IMR-90 (cell line): Measurements from ENCODE around the gene BRD1. TPM values are rescaled to one million over a fixed set of nuclear protein-coding genes. Genes with fewer than 3 reads are reported as not detected.

Experiments used
- ATAC-seq: fragments of 200-7000 bp; cut with Tn5 transposase; 2 replicates; pipeline ENCODE4 v1.9.1; 2020; ENCODE audit warnings: low read depth, mild to moderate bottlenecking, moderate library complexity
- BruUV-seq: library from RNA; stranded (reverse); fragments of 400-500 nt; replicated peaks from 2 replicates; lab custom pipeline; 2021; lab: Mats Ljungman, UMichigan
- CTCF ChIA-PET: fragments of 300-600 bp; formaldehyde crosslinking; extraction: SDS; loops from one replicate; lab custom pipeline; 2021; ENCODE audit warnings: antibody characterized with exemption; lab: Yijun Ruan, JAX
- POLR2A ChIA-PET: fragments of 300-600 bp; sonication (Branson Sonifier 250); formaldehyde crosslinking; loops from one replicate; lab custom pipeline; 2022; ENCODE audit warnings: antibody characterized with exemption; ENCODE audit not compliant: unreplicated experiment; lab: Charles Lee
- DNase-seq: peaks from one replicate; pipeline ENCODE4 v3.0.0; 2013
- H2AFZ ChIP-seq: replicated peaks from 2 replicates; pipeline ENCODE3; 2013; ENCODE audit warnings: low read length, mild to moderate bottlenecking; ENCODE audit not compliant: poor library complexity
- H2AK5ac ChIP-seq: 2 replicates; pipeline ENCODE4 v1.6.1; 2013; ENCODE audit warnings: low read depth, low read length, inconsistent platforms
- H2AK9ac ChIP-seq: replicated peaks from 2 replicates; pipeline ENCODE3; 2013; ENCODE audit warnings: mild to moderate bottlenecking, low read depth, low read length, moderate library complexity; ENCODE audit not compliant: poor library complexity
- H2BK120ac ChIP-seq: 2 replicates; pipeline ENCODE4 v1.6.1; 2013; ENCODE audit warnings: low read depth, low read length, inconsistent platforms
- H2BK15ac ChIP-seq: 3 replicates; pipeline ENCODE4 v1.6.1; 2013; ENCODE audit warnings: low read depth, low read length, inconsistent platforms
- H2BK20ac ChIP-seq: 2 replicates; pipeline ENCODE4 v1.6.1; 2013; ENCODE audit warnings: low read depth, mild to moderate bottlenecking, inconsistent platforms, low read length, moderate library complexity
- H2BK5ac ChIP-seq: 2 replicates; pipeline ENCODE4 v1.6.1; 2013; ENCODE audit warnings: mild to moderate bottlenecking, low read depth, low read length, inconsistent platforms; ENCODE audit not compliant: poor library complexity, severe bottlenecking
- H3K14ac ChIP-seq: replicated peaks from 2 replicates; pipeline ENCODE4 v1.6.1; 2013; ENCODE audit warnings: low read depth, low read length, inconsistent platforms
- H3K18ac ChIP-seq: 2 replicates; pipeline ENCODE4 v1.6.1; 2013; ENCODE audit warnings: low read depth, low read length, control low read depth
- H3K23ac ChIP-seq: 2 replicates; pipeline ENCODE4 v1.6.1; 2013; ENCODE audit warnings: low read depth, low read length, inconsistent platforms
- H3K27ac ChIP-seq: 2 replicates; pipeline ENCODE4 v1.5.1; 2013; ENCODE audit warnings: mild to moderate bottlenecking, control low read depth, low read length; ENCODE audit not compliant: insufficient read depth
- H3K27me3 ChIP-seq: 2 replicates; pipeline ENCODE4 v1.6.1; 2013; ENCODE audit warnings: low read length; ENCODE audit not compliant: control insufficient read depth, insufficient read depth
- H3K36me3 ChIP-seq: 2 replicates; pipeline ENCODE4 v1.6.1; 2013; ENCODE audit warnings: low read length, mixed read lengths; ENCODE audit not compliant: control insufficient read depth, insufficient read depth
- H3K4ac ChIP-seq: 2 replicates; pipeline ENCODE4 v1.6.1; 2013; ENCODE audit warnings: low read depth, low read length, inconsistent platforms
- H3K4me1 ChIP-seq: 2 replicates; pipeline ENCODE4 v1.6.1; 2013; ENCODE audit warnings: low read length, mixed read lengths; ENCODE audit not compliant: control insufficient read depth, insufficient read depth
- H3K4me2 ChIP-seq: 2 replicates; pipeline ENCODE4 v1.6.1; 2013; ENCODE audit warnings: low read depth, mild to moderate bottlenecking, control low read depth, low read length, moderate library complexity
- H3K4me3 ChIP-seq: 2 replicates; pipeline ENCODE4 v1.5.1; 2013; ENCODE audit warnings: low read depth, mild to moderate bottlenecking, control low read depth, low read length, moderate library complexity; ENCODE audit not compliant: insufficient read depth
- H3K56ac ChIP-seq: 2 replicates; pipeline ENCODE4 v1.6.1; 2013; ENCODE audit warnings: low read length, inconsistent platforms; ENCODE audit not compliant: insufficient read depth; ENCODE audit errors: extremely low read depth
- H3K79me1 ChIP-seq, 2 experiments: 2 replicates each; pipeline ENCODE4 v1.6.1; 2013; ENCODE audit warnings: low read length in 2 of 2, inconsistent platforms in 1 of 2, low read depth in 1 of 2
- H3K9ac ChIP-seq: 2 replicates; pipeline ENCODE4 v1.6.1; 2013; ENCODE audit warnings: low read depth, low read length, control low read depth
- H3K9me1 ChIP-seq: 2 replicates; pipeline ENCODE4 v1.6.1; 2013; ENCODE audit warnings: low read length, inconsistent platforms; ENCODE audit not compliant: insufficient read depth
- H3K9me3 ChIP-seq: 2 replicates; pipeline ENCODE4 v1.6.1; 2013; ENCODE audit warnings: low read length; ENCODE audit not compliant: control insufficient read depth, insufficient read depth
- H4K20me1 ChIP-seq: 2 replicates; pipeline ENCODE4 v1.6.1; 2013; ENCODE audit warnings: low read length, inconsistent platforms; ENCODE audit not compliant: insufficient read depth
- H4K5ac ChIP-seq: 2 replicates; pipeline ENCODE4 v1.6.1; 2013; ENCODE audit warnings: mild to moderate bottlenecking, low read depth, low read length, control low read depth
- H4K8ac ChIP-seq, 2 experiments: 2 replicates each; pipeline ENCODE4 v1.6.1; 2013; ENCODE audit warnings: low read depth in 2 of 2, low read length in 2 of 2, control low read depth in 1 of 2, inconsistent platforms in 1 of 2
- H4K91ac ChIP-seq: 2 replicates; pipeline ENCODE4 v1.6.1; 2013; ENCODE audit warnings: low read depth, low read length, inconsistent platforms; ENCODE audit not compliant: insufficient read depth
- POLR2A ChIP-seq: IDR thresholded peaks from 2 replicates; pipeline ENCODE4 v1.6.1; 2012; ENCODE audit warnings: mild to moderate bottlenecking, low read depth, low read length
- RAD21 ChIP-seq: IDR thresholded peaks from 2 replicates; pipeline ENCODE4 v1.6.1; 2012; ENCODE audit warnings: low read length, improper control_type of control experiment
- WGBS, 2 experiments: methylation state at CpG; one replicate each; pipeline versions ENCODE4 v1.1.5 to v1.1.7; 2013; ENCODE audit warnings: missing lambda C conversion rate in 2 of 2; ENCODE audit not compliant: insufficient read length in 1 of 2; ENCODE audit errors: extremely low coverage in 2 of 2; 5-methylcytosine and 5-hydroxymethylcytosine counted together
- dilution Hi-C: fragments of 300-500 bp; cut with HindIII; formaldehyde crosslinking; loops from one replicate; pipeline ENCODE4 v1.14.3; 2018; ENCODE audit warnings: low sequenced_read_pairs; ENCODE audit not compliant: unreplicated experiment
- in situ Hi-C: fragments of 300-500 bp; cut with MboI; formaldehyde crosslinking; loops from 3 replicates; pipeline ENCODE4 v1.14.3; 2019; ENCODE audit warnings: low sequenced_read_pairs, inconsistent platforms, mixed read lengths
- intact Hi-C: fragments of 100-400 bp; cut with micrococcal nuclease; formaldehyde crosslinking; loops from 2 replicates; pipeline ENCODE4 v1.10.0; 2022
- polyA plus RNA-seq, 3 experiments: library from polyadenylated mRNA; depleted of rRNA; stranded (reverse); fragments of >200 nt; gene quantifications; 2 replicates each; pipeline ENCODE4 v1.2.3, GENCODE V29; 2012; ENCODE audit warnings: low replicate concordance in 1 of 3
- total RNA-seq: library from RNA; depleted of rRNA; stranded (reverse); fragments of >200 nt; gene quantifications from 2 replicates; pipeline ENCODE4 v1.2.3, GENCODE V29; 2012
- TF ChIP-seq, protein P1 (sequence below): conservative IDR thresholded peaks from 2 replicates; pipeline ENCODE4 v1.5.1; 2012; ENCODE audit warnings: mild to moderate bottlenecking, low read depth, low read length, improper control_type of control experiment
- TF ChIP-seq, protein P2 (sequence below): fragments of 150-350 bp; IDR thresholded peaks from 2 replicates; pipeline ENCODE4 v1.6.1; 2017; ENCODE audit warnings: mild to moderate bottlenecking, antibody characterized with exemption, low read length, low read depth

BRD1 gene
- total and polyA plus RNA-seq, 2 of the 4 experiments (the other 2 are of a cell fraction), result 10.0 to 10.6 TPM

DNA sequence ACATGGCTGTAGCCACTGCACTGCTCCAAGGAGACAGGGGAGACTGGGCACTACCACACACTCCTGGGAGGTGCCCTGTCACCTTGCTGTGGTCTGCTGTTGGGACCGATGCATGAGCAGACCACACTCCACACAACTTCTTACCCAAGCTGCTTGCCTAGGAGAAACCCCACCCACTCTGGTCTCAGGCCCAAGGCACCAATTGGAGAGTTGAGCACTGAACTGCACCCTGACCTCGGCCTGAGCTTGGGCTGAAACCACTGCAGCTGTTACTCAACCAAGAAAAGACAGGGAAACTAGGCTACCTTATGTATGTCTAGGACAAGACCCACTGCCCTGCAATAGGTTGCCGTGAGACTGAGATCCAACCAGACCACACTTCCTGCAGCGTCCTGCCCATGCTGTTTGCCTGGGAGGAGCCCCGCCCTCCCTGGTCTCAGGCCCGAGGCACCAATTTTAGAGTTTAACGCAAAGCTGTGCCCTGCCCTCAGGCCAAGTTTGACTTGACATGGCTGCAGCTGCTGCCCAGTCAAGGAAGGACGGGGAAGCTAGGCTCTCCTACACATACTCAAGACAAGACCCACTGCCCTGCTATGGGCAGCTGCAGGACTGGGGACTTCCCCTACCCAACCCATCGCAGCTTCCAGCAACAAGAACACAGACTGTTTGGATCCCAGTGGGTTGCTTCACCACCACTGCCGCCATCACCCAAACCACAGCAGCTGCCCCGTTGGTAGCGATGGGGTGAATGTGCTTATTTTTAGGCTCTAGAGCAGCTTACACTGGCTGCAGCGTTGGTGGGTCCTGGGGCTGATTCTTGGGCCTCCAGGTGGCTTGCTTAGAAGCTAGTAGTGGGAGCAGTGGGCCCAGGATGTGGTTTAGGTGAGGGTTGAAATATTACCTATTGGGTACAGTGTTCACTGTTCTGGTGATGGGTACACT is 66.8 kb downstream of the BRD1 start:
- DNase-seq, result no peak
- Histone ChIP-seq H3K4me3 (no peak overlapping the region), H3K14ac (no peak overlapping the region), H4K5ac (0 out of 2 replicates have a peak overlapping the region, but pooled peaks have one; percentile 25), H4K20me1 (no peaks in the 10 kb centered on the region), H4K8ac (peak overlapping the region in 1 of 2 experiments; percentile 53; a peak in 2 of 4 replicates), H3K9me3 (no peaks in the 10 kb centered on the region), H2AK5ac (no peak overlapping the region), H2BK20ac (no peak overlapping the region), H3K79me1 (no peaks in the 10 kb centered on the region), H2BK120ac (peak overlapping the region; percentile 39), H2AFZ (peak overlapping the region; percentile 56), H3K9ac (no peak overlapping the region), H4K91ac (no peak overlapping the region), H2AK9ac (peak overlapping the region; percentile 68), H3K18ac (0 out of 2 replicates have a peak overlapping the region, but pooled peaks have one; percentile 26), H3K4ac (0 out of 2 replicates have a peak overlapping the region, but pooled peaks have one; percentile 29), H3K9me1 (no peaks in the 10 kb centered on the region), H3K23ac (no peak overlapping the region), H2BK15ac (no peak overlapping the region), H3K36me3 (no peaks in the 10 kb centered on the region), H3K56ac (no peak overlapping the region), H2BK5ac (peak overlapping the region; percentile 18), H3K4me1 (no peaks in the 10 kb centered on the region), H3K27ac (no peak overlapping the region), H3K27me3 (0 out of 2 replicates have a peak, but pooled peaks cover 5% of the 10 kb centered on the region), H3K4me2 (no peak overlapping the region)
- peak; percentile 28; the same call in 1 of the 2 replicates for ATAC-seq
- TF ChIP-seq, protein P1, sequence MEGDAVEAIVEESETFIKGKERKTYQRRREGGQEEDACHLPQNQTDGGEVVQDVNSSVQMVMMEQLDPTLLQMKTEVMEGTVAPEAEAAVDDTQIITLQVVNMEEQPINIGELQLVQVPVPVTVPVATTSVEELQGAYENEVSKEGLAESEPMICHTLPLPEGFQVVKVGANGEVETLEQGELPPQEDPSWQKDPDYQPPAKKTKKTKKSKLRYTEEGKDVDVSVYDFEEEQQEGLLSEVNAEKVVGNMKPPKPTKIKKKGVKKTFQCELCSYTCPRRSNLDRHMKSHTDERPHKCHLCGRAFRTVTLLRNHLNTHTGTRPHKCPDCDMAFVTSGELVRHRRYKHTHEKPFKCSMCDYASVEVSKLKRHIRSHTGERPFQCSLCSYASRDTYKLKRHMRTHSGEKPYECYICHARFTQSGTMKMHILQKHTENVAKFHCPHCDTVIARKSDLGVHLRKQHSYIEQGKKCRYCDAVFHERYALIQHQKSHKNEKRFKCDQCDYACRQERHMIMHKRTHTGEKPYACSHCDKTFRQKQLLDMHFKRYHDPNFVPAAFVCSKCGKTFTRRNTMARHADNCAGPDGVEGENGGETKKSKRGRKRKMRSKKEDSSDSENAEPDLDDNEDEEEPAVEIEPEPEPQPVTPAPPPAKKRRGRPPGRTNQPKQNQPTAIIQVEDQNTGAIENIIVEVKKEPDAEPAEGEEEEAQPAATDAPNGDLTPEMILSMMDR, result no peak
- TF ChIP-seq, protein P2, sequence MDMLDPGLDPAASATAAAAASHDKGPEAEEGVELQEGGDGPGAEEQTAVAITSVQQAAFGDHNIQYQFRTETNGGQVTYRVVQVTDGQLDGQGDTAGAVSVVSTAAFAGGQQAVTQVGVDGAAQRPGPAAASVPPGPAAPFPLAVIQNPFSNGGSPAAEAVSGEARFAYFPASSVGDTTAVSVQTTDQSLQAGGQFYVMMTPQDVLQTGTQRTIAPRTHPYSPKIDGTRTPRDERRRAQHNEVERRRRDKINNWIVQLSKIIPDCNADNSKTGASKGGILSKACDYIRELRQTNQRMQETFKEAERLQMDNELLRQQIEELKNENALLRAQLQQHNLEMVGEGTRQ, result no peak
- no peak for TF ChIP-seq RAD21
- TF ChIP-seq POLR2A, result no peak
- intact Hi-C loops, result no loop called here
- no TSS peak for BruUV-seq
- in situ Hi-C loops, result no loop called here
- dilution Hi-C loops, result no loop called here
- 71% methylated on average over 3 of the region's 13 CpGs; no CpG with 5 or more reads in 1 of the 2 experiments for WGBS, 2 experiments
- POLR2A ChIA-PET, result no interaction called here
- CTCF ChIA-PET, result no interaction called here
